Right lobe of liver (tissue), 4 donors: ENCODE data around the gene CD300LD.

Source experiments
- POLR2A ChIP-seq: fragments of 450-650 bp; IDR thresholded peaks from one replicate; pipeline ENCODE4 v1.6.1; 2017; ENCODE audit warnings: antibody characterized with exemption, mild to moderate bottlenecking
- TF ChIP-seq, protein P1 (sequence below), 4 donors: fragments of 200-600 bp in 3 of 4; fragments of 450-650 bp in 1 of 4; IDR thresholded peaks; one replicate each; pipeline versions ENCODE4 v1.5.1 to v1.8.0; 2016 to 2022; ENCODE audit warnings: antibody characterized with exemption in 4 of 4, mild to moderate bottlenecking in 2 of 4
- donor health status: DM: no; HTN: no; CAD: no.
- donor health status: DM: no; HTN: no; CAD: no.
- donor health status: DM: no; HTN: yes; CAD: no.

DNA sequence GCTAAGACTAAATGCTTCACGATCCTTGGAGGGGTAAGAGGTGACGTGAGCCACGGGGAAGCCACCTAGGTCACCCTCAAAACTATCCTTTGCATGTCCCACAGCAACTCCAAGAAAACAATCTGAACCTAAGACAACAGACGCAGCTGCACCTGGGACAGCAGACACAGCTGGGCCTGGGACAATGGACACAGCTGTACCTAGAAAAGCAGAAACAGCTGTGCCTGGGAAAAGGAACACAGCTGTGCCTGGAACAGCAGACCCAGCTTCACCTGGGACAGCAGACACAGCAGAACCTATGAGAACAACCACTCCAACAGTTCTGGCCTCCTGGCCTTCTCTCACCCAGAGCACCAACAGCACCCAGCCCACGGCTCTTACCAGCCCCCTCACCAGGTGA, 11.7 kb upstream of the CD300LD start:
- TF ChIP-seq, protein P1, sequence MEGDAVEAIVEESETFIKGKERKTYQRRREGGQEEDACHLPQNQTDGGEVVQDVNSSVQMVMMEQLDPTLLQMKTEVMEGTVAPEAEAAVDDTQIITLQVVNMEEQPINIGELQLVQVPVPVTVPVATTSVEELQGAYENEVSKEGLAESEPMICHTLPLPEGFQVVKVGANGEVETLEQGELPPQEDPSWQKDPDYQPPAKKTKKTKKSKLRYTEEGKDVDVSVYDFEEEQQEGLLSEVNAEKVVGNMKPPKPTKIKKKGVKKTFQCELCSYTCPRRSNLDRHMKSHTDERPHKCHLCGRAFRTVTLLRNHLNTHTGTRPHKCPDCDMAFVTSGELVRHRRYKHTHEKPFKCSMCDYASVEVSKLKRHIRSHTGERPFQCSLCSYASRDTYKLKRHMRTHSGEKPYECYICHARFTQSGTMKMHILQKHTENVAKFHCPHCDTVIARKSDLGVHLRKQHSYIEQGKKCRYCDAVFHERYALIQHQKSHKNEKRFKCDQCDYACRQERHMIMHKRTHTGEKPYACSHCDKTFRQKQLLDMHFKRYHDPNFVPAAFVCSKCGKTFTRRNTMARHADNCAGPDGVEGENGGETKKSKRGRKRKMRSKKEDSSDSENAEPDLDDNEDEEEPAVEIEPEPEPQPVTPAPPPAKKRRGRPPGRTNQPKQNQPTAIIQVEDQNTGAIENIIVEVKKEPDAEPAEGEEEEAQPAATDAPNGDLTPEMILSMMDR (IDR thresholded peaks at IDR 0.05) = no peak
- TF ChIP-seq POLR2A = no peak
